Activated effector memory CD4-positive, alpha-beta T cell treated with Interleukin-2 at 50 U/mL for 16 hours (primary cell): ENCODE results near the gene IPPK.

Experiments
- DNase-seq: peaks from one replicate; pipeline ENCODE4 v3.0.0-alpha.2; 2020

The IPPK gene

GRCh38 chr9:92655896-92656536 is 13.9 kb downstream of the IPPK start:
- no peak for DNase-seq

GRCh38 chr9:92655366-92655765 is 14.6 kb downstream of the IPPK start:
- DNase-seq, result no peak

- no peak for DNase-seq
These were observed 15.2 kb downstream of the IPPK start for GRCh38 chr9:92654481-92655301.

- DNase-seq, result no peak
These were observed 17.5 kb downstream of the IPPK start for GRCh38 chr9:92652461-92652860.

GRCh38 chr9:92650839-92651621 is 18.9 kb downstream of the IPPK start:
- no peak for DNase-seq

GRCh38 chr9:92650296-92650695 is 19.6 kb downstream of the IPPK start:
- DNase-seq, result no peak

- DNase-seq, result no peak
These were observed 20.9 kb downstream of the IPPK start for GRCh38 chr9:92649007-92649406.

- no peak for DNase-seq
These were observed 21.4 kb downstream of the IPPK start for GRCh38 chr9:92648474-92648971.

- DNase-seq, result no peak
These were observed 22.1 kb downstream of the IPPK start for GRCh38 chr9:92647671-92648473.

- no peak for DNase-seq
These were observed 24.9 kb downstream of the IPPK start for GRCh38 chr9:92645041-92645440.

GRCh38 chr9:92644278-92644677 is 25.7 kb downstream of the IPPK start:
- no peak for DNase-seq

- no peak for DNase-seq
These were observed 27.4 kb downstream of the IPPK start for GRCh38 chr9:92642564-92642963.

- DNase-seq, result no peak
These were observed 27.9 kb downstream of the IPPK start for GRCh38 chr9:92642041-92642451.

GRCh38 chr9:92641092-92641809 is 28.7 kb downstream of the IPPK start:
- no peak for DNase-seq

GRCh38 chr9:92640398-92641091 is 29.4 kb downstream of the IPPK start:
- DNase-seq, result no peak

- DNase-seq, result no peak
These were observed 30.1 kb downstream of the IPPK start for GRCh38 chr9:92639791-92640271.

GRCh38 chr9:92639124-92639523 is 30.8 kb downstream of the IPPK start:
- no peak for DNase-seq

- no peak for DNase-seq
These were observed 31.3 kb downstream of the IPPK start for GRCh38 chr9:92638621-92639101.

- DNase-seq, result no peak
These were observed 31.9 kb downstream of the IPPK start for GRCh38 chr9:92637886-92638620.

- no peak for DNase-seq
These were observed 32.6 kb downstream of the IPPK start for GRCh38 chr9:92637326-92637725.
